ENCODE results near the gene LPIN1. TPM values are rescaled to one million over a fixed set of nuclear protein-coding genes. Genes with fewer than 3 reads are reported as not detected.

The LPIN1 gene
- total RNA-seq, 4 donors from 2014 or later, result 47.6 to 293 (median 140) TPM

GRCh38 chr2:11769516-11769915, 23.1 kb downstream of the LPIN1 start:
- TF ChIP-seq, protein P1, sequence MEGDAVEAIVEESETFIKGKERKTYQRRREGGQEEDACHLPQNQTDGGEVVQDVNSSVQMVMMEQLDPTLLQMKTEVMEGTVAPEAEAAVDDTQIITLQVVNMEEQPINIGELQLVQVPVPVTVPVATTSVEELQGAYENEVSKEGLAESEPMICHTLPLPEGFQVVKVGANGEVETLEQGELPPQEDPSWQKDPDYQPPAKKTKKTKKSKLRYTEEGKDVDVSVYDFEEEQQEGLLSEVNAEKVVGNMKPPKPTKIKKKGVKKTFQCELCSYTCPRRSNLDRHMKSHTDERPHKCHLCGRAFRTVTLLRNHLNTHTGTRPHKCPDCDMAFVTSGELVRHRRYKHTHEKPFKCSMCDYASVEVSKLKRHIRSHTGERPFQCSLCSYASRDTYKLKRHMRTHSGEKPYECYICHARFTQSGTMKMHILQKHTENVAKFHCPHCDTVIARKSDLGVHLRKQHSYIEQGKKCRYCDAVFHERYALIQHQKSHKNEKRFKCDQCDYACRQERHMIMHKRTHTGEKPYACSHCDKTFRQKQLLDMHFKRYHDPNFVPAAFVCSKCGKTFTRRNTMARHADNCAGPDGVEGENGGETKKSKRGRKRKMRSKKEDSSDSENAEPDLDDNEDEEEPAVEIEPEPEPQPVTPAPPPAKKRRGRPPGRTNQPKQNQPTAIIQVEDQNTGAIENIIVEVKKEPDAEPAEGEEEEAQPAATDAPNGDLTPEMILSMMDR (IDR thresholded peaks at IDR 0.05; ENCODE audit: low read depth), result no peak

GRCh38 chr2:11770531-11771188, 24.2 kb downstream of the LPIN1 start:
- TF ChIP-seq, protein P1 (IDR thresholded peaks at IDR 0.05; ENCODE audit: low read depth), result no peak

DNA sequence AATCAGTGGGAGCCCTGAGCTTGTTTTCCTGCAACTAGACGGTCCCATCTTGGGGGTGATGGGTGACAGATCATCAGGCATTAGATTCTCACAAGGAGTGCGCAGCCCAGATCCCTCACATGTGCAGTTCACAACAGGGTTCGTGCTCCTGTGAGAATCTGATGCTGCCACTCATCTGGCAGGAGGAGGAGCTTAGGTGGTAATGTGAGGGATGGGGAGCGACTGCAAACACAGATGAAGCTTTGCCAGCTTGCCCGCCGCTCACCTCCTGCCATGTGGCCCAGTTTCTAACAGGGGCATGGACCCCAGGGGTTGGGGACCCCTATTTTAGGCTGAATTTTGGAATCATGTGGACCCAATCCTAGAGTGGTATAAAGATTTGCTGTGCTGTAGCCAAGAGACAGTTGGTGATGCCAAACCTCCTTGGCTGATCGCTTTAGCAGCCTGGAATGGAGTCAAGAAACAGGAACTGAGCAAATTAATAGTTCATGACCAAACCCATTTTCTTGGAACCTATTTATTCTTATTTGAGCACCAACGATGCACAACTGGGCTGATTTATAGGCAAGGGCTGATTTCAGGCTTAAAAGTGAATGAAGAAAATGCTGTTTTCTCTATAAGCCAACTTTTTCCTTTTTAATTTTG, 25.7 kb downstream of the LPIN1 start:
- TF ChIP-seq, protein P1 (IDR thresholded peaks at IDR 0.05; ENCODE audit: low read depth), result no peak

DNA sequence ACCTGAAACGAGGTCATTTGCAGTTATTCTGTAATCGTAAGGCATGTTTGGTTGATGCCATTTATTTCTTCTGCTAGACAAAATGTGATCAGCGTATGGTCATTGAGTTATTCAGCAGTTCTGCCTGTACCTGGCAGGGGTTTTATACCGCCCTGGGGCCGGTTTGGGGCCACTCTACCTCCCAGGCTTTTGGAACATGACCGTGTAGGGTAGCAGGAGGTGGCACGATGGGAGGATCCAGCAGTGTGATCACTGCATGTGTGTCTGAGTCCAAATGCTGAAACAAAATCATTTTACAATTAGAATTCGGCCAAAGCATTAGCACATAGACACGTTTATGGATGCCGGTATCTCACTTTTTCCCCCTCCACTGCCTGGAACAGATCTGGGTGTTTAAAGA, 26.7 kb downstream of the LPIN1 start:
- TF ChIP-seq, protein P1 (IDR thresholded peaks at IDR 0.05; ENCODE audit: low read depth), result no peak

GRCh38 chr2:11773747-11774525, 27.5 kb downstream of the LPIN1 start:
- TF ChIP-seq, protein P1 (IDR thresholded peaks at IDR 0.05; ENCODE audit: low read depth), result no peak

GRCh38 chr2:11774600-11774999, 28.2 kb downstream of the LPIN1 start:
- TF ChIP-seq, protein P1 (IDR thresholded peaks at IDR 0.05; ENCODE audit: low read depth), result no peak

DNA sequence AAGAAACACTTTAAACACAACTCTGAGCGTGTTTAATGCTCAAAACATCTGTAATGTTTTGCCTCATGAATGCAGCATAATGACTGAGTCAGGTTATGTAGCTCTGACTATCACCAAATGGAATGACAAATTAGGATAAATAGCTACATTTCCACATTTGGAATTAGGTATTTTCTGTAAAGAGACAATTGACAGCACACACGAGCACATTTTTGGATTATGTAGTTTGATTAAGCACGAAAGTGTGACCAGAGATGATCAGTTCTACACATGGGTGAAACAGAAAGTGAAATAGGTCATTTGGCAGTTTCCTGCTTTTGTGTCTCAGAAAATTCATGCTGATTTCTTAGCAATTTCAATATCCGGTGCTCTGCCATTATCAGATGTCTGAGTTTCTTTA, 29.0 kb downstream of the LPIN1 start:
- TF ChIP-seq, protein P1 (IDR thresholded peaks at IDR 0.05; ENCODE audit: low read depth), result no peak
